HG02870 (cell line): ENCODE measurements around the gene PTPRR.

Experiments
- ATAC-seq: cut with Tn5 transposase; IDR thresholded peaks from one replicate; pipeline ENCODE4 v1.9.1; 2021; ENCODE audit warnings: mild to moderate bottlenecking, moderate library complexity; ENCODE audit not compliant: unreplicated experiment

Gene PTPRR, protein sequence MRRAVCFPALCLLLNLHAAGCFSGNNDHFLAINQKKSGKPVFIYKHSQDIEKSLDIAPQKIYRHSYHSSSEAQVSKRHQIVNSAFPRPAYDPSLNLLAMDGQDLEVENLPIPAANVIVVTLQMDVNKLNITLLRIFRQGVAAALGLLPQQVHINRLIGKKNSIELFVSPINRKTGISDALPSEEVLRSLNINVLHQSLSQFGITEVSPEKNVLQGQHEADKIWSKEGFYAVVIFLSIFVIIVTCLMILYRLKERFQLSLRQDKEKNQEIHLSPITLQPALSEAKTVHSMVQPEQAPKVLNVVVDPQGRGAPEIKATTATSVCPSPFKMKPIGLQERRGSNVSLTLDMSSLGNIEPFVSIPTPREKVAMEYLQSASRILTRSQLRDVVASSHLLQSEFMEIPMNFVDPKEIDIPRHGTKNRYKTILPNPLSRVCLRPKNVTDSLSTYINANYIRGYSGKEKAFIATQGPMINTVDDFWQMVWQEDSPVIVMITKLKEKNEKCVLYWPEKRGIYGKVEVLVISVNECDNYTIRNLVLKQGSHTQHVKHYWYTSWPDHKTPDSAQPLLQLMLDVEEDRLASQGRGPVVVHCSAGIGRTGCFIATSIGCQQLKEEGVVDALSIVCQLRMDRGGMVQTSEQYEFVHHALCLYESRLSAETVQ

DNA sequence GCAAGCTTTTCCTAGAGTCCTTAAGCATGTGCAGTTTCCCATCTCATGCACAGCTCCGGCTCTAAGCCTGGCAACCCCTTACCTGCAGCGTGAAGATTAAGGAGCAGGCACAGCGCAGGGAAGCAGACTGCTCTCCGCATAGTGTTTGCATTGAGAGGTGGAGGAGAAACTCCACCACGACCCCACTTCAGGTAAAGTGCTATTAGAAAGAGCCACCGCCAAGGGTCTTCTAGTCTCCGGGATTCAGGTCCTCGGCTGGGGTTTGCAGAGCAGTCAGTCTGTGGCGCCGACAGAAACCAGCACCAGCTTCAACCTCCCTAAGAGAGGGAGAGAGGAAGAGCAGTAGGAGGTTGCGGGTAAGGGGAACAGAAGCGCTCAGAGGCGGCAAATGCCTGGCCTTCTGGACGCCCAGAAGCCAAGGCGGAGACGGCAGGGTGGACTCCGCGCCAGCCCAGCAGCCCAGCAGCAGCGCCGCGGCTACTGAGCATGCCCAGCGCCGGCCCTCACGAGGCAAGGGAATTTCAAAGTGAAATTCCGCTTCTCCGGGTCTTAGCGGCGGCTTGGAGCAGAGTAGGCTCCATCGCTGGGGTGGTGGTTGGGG lies at the start of gene PTPRR:
PTPRR (minus strand) TSS at position 488 of the 601 bp plus-strand sequence; CDS start at position 140, 348 bp downstream.
- no peak for ATAC-seq

DNA sequence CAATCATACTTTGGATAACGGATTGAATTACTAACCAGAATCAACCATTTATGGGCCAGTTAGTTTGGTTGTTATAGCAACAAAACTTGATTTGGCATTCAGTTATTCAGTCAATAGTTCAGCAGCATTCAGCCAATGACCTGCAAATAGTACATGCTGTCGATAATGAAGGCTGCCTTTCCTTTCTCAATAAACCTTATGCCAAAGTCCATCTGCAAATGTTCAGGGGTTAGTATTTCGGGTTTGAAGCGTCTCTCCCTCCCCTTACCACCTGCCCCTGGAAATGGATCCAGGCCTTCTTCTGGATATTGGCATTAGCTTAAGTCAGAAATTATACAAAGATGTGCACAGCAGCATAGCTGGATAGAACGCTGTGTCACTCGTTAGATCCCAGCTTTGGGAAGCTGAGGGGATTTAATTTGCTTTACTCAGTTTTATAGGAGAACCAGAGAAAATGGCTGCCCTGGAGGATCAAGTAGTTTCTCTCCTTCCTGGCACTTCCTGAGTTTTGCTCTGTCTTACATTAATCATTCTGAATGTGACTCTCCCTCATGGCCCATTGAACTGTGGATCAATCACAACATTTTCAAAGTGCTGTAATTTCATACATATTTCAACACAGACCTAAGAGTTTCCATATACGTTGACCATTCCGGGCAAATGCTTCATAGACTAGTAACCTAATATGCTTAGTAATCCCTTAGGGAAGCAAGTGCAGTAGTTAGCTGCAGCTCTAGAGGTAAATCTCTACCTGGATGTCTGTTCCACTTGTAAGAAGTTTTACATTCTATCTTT lies 46.7 kb upstream of the PTPRR start:
- no peak for ATAC-seq

DNA sequence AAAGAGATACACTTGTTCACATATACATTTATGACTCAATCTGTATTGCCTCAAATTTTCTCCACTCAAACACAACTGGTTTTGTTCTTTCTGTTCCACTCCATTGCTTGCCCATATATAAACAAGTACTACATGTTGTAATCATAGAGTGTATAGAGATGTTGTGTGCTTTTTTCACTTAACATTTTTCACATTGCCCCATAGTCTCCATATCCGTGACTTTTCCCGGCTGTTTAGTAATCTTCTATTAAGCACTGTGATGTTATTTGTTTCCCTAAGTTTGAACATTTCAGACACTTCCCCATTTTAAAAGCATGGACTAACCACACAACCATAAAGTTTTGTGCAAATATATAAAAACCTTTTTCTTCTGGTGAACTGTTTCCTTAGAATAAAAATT lies 45.5 kb upstream of the PTPRR start:
- no peak for ATAC-seq

DNA sequence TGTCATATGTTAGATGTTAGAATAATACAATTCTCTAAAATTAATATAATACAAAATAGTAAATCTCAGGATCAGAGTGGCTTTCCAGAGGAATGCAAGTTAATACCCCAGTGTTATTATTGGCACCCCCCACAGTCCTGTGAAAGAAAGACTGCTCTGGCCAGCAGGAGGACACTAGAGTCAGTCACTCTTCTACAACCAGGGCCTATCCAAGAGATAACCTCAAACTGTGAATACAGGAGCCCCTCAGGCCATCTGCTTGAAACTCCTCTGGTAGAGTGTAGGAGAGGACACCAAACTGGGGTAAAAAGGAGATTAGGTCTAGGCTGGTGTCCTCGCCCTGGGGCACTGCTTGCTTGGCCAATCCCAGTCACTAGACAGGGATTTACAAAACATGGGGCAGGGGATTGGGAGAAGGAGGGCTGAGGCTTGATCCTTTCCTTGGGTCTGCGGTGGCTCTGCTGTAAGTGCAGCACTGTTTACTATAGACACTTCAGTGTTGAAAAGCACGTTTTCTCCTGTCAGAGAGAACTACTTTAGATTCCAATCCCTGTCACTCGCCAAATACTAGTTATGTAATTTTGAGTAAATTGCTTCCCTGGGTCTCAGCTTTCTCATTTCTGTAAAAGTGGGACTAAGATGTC lies 44.5 kb upstream of the PTPRR start:
- ATAC-seq, result no peak

DNA sequence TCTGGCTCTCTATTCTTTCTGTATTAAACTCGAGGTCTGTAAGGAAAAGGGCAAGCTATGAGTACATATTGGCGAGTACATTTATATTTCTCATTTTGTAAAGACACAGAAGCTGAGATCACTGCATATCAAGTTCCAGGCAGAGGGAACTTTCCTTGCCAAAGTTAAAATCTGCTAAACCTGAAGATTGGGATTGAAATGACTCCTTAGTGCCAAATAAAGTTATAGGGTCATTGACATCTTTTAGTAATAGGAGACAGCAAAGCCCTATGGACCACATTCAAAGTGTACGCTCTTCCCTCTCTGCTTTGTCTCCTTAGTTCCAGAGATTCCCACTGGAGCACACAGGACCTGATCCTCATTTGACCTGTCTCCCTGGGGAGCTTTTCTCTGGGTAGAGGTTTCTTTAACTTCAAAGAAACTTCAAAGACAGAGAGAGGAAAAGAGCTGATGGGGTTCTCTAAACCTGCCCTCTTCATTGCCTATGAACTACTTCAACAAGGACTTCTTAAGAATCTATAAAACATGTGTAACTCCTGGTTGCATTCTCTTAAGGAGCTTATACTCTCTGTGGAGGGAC lies 42.6 kb upstream of the PTPRR start:
- ATAC-seq, result no peak

DNA sequence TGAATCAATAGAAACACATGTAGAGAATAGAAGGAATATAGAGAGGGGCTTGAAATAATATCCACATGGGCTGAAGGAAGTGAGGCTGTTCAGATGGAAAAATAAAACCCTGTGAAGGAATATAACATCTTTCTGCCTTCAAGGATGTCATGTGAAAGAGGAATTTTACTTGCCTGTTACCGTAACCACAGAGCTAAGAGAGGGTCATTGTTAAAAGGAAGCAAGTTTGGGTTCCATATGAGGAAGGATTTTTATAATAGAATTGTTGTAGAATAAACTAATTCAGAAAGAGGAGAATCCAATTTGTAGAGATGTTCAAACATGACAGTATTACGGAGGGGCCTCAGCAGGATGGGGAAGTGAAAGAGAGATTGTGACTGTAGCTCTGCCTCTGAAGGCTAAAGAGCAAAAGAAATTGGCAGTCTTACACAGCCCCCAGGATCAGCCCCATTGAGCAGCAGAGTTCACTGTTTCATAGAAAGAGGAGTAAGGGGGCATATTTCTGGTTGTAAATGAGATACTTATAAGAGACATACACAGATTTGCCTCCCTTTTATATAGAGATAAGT lies 41.8 kb upstream of the PTPRR start:
- ATAC-seq, result peak; percentile 93

DNA sequence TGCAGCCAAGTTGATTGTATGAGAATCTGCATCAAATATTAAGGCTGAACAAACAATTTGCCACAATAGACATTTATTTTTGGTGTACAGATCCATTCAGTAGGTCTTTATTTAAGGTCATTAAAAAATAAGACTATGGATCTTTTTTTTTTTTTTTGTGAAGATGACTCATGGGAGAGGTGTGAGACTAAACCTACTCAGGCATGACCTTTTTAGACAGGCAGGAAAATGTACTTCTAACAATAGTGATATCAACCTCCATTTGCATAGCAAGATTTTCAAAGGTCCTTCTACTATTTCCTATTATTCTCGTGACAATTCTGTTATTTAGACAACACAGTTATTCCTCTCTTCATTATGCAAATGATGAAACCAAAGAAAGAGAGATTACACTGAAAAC lies 39.9 kb upstream of the PTPRR start:
- ATAC-seq, result no peak

DNA sequence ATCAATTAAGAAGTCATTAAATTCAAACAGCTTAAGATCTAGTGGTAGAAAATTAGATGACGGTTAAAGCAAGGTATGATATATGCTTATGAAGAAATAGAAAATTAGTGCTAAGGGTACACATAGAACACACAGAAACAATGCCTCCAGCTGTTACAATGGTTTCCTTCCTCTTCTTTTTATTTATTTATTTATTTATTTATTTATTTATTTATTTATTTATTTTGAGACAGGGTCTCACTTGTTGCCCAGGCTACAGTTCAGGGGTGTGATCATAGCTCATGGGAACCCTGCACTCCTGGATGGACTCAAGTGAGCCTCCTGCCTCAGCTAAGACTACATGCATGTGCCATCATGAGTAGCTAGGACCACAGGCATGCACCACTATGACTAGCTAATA lies 34.9 kb upstream of the PTPRR start:
- ATAC-seq, result no peak

DNA sequence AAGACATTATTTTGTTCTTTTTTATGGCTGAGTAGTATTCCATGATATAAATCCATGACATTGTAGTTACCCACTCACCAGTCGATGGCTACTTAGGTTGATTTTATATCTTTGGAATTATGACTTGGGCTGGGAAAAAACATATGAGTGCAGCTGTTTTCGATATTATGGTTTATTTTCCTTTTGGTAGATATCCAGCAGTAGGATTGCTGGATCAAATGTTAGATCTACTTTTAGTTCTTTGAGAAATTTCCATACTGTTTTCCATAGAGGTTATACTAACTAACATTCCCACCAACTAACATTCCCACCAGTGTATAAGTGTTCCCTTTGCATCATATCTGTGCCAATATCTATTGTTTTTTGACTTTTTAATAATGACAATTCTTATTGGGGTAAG lies 29.9 kb upstream of the PTPRR start:
- ATAC-seq, result no peak

DNA sequence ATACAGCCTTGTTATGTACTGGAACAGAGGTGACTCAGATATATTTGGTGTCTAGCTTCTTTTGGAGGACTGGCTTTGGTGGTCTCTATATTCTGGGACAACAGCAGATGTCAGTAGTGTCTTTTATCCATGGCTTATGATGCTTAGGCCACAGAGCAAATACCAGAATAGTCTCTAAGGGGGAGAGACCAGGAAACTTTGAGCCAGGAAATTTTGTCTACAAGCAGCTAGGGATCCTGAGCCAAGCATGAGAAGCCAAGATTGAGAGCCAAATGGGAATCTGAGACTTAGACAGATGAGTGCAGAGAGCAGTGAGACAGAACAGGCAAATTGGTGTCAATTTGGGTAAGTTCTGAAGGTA lies 28.4 kb upstream of the PTPRR start:
- no peak for ATAC-seq

DNA sequence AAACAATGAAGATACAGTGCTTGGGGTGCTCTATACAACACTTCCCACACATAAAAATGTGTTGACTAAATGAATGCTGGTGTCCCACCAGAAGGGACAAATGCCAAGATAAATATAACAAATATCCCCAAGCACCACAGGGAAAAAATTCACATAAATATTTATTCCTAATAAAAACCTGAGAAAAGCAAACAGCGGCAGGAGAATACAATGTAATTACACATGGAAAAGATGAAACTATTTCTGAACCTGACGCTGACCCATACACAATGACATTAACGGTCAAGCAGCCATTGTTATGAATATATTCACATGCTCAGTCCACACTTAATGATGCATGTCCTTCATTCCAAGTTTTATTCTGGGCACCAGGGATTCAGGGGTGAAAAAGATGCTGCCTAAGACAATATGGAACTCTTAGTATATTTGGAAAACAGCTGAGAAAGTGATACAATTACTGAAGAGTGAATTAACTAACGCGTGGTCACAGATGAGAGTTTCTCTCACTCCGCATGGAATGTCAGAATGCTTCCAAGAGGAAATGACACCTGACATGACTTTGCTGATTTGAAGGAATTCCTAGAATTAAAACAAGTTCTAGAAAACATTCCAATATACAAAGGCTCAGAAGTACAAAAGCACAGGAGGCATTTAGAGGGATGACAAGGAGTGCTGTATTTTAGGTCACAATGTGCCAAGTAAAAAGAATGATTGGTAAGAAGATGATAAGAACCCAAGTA lies 27.9 kb upstream of the PTPRR start:
- no peak for ATAC-seq

DNA sequence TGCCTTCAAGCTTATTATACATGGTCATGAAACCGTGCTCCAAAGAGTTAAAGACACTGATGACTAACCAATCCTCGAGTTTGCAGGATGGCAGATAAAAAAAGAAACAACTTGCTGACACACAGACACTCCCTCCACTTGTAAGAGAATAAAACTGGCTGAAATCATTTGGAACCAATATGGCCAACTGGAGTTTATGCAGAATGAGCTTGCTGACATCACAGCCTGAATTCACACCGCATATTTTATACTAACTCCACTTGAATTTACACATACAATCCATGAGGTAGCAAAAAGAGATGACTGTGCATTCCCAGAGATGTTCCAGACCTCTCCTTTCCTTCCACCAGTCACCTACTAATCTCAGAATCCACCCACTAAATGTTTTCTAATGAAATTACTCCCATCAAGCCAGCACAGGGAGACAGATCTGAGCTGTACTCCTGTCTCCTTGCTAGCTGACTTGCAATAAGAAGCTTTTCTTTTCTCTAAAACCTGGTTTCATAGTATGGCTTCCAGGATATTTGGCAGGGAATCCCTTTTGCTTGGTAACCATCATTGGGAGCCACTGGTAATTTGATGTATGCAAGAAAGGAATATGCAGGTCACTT lies 15.8 kb upstream of the PTPRR start:
- ATAC-seq, result no peak

DNA sequence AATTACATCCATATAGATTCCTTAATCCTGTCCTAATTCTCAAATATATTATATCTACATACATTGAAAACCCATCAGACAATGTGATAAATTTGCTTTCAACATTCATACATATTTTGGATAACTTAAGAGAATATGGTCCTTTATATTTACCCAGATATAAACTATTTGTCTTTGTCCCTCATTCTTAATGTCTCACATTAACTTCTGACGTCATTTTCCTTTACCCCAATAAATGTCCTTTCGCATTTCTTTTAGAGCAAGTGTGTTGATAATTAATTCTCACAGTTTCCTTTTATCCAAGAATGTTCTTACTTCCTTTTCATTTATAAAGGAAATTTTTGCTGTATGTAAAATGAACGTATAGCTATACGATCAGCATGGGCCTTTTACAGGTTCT lies 12.6 kb upstream of the PTPRR start:
- no peak for ATAC-seq

DNA sequence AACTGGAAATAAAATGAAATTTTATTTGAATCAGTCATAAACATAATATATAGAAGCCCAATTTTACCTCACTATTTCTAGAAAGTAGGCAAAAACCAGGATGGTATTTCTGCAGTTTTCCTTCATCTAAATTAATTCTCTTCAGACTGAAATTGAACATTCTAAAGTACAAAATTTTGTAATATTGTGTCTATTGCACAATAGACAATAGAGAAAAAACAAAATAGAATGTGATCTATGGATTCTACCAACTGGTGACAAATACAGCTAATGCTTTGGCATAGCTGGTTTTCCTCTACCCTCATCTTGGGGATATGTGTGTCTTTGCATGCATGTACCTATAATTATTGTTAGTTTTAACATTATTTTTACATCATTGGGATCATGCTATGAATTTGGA lies 8.5 kb upstream of the PTPRR start:
- ATAC-seq, result no peak

DNA sequence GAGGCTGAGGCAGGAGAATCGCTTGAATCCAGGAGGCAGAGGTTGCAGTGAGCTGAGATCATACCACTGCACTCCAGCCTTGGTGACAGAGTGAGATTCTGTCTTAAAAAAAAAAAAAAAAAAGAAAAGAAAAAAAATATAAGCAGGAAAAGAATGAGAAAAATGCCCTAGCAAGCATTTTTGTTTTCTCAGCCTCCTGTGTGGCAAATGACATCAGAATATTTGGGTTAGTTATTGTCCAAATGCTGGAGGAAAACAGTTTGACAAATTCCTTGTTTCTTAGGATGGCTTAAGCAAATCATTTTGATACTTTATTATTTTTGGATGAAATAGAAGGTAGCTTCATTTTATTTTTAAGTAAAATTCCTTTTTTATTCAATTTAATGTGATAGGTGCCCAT lies 7.5 kb upstream of the PTPRR start:
- no peak for ATAC-seq

DNA sequence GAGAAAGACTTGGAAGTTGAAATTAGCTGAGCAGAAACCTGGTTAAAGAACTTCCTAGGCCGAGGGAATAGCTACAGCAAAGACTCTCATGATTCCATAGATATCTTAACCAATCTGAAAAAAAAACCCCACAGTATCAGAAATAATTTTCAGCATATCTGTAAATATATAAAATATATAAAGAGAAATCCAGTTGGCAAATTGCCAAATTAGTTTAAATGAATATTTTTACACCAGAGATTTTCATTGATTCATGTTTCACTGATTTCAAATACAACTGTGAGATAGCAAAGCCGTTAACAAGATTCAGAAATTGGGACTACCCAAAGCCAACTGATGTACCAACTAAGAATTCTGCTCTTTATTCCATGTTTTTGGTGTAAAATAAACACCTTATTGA lies 6.8 kb upstream of the PTPRR start:
- ATAC-seq, result no peak

DNA sequence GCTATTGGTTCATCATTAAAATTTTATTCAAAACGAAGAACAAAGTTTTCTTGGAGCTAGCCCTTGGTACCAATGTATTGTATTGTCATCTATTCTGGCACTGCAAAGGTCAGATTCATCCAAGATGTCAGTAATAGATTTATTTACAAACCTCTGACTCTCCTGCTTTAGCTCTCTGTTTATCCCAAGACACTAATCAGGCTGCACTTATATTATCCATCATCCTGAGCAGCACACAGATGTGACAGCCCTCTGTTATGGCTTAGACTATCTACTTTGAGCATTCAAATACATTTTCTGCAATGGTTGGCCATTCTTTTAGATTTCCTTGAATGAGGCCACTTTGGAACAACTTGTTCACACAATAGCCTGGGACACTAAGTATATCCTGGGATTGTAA lies 5.0 kb upstream of the PTPRR start:
- ATAC-seq, result no peak

DNA sequence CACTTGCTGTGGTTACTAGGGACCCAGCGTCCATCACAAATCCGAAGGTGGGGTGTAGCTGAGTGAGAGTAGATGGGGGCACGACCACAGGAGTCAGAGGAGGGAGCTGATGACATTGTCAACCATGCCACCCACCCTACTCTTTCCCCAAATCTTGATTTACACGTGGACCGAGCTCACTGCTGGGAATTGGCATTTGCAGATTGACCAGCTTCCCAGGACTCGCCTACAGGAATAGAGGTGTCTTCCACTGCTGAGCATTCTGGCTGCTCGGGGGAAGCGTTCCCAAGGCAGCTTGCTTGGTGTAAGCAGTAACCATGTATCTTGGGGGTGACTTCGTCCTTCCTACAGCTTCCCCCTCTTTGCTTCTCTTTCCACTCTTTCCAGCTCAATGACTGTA lies 353 bp upstream of the PTPRR start:
- no peak for ATAC-seq

DNA sequence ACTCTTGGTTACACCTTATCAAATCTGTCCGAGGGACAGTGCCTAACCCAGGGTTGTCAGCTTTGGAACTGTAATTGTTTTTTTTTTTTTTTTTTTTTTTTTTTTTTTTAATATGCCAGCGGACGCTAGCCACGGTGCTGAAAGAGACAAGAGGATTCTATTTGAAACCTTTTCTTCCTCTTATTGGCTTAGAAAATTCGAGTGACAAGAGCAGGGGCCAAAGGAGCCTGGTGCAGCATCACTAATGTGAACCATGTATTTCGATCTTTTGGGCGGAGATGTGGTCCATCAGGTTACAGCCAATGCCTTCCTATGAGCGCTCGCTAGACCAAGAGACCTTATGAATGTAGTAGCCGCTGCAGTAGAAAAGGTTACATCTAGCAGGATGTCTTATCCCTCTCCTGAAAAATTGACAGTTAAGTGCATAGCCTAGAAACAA lies 922 bp downstream of the PTPRR start:
- no peak for ATAC-seq
